ENCODE results near the gene MTCL3.

Gene MTCL3

DNA sequence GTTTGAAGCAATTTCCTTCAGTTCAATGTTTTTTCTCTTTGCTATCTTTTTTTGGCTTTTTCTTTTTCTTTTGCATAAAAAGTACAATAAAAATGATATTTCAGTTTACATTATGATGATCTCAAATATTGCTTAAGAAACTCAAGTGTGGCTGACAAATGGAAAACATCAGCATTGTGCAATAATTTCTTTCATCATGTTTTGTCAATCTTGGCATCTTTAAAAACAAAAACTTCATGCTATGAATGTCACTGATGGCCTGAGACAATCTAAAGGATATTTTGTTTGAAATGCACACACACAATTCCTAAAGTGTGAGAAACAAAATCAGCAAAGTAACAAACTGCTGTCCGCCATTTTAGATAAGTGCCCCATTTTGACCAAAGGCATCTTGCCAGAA lies 13.9 kb upstream of the MTCL3 start:
- Histone ChIP-seq H2BK5ac (ENCODE audit: insufficient read length, low read length) (no peak overlapping the region), H3K56ac (ENCODE audit: insufficient read length, low read depth, low read length) (no peak overlapping the region), H4K8ac (replicated peaks; ENCODE audit: insufficient read length, low read depth, low read length) (no peak overlapping the region), H3K4me2 (ENCODE audit: insufficient read depth, insufficient read length, low read length) (no peak overlapping the region), H2AK5ac (ENCODE audit: insufficient read length, low read length) (no peak overlapping the region), H3K27me3 (ENCODE audit: insufficient read depth, low read length) (no peaks in the 10 kb centered on the region), H3K79me2 (ENCODE audit: insufficient read depth, low read length) (no peaks in the 10 kb centered on the region), H3K4me1 (ENCODE audit: insufficient read depth, low read length) (no peaks in the 10 kb centered on the region), H3K27ac (ENCODE audit: insufficient read length, low read depth, low read length) (no peak overlapping the region), H4K5ac (ENCODE audit: insufficient read length, low read depth, low read length) (no peak overlapping the region), H4K91ac (ENCODE audit: insufficient read length, low read depth, low read length) (no peak overlapping the region), H3K79me1 (ENCODE audit: insufficient read depth, low read depth, low read length, poor library complexity, severe bottlenecking) (no peaks in the 10 kb centered on the region), H4K20me1 (ENCODE audit: control insufficient read depth, insufficient read depth, insufficient read length) (no peaks in the 10 kb centered on the region), H3K14ac (ENCODE audit: insufficient read depth, low read length) (no peak overlapping the region), H2BK20ac (ENCODE audit: low read depth, low read length, poor library complexity, severe bottlenecking) (no peak overlapping the region), H3K23ac (ENCODE audit: insufficient read length, low read depth, low read length) (no peak overlapping the region), H2BK12ac (ENCODE audit: insufficient read length, low read depth, low read length) (no peak overlapping the region), H2BK120ac (ENCODE audit: low read depth, low read length, poor library complexity, severe bottlenecking) (no peak overlapping the region), H3T11ph (ENCODE audit: low read length) (no peak overlapping the region), H3K18ac (ENCODE audit: insufficient read length, low read depth, low read length) (no peak overlapping the region), H3K4ac (ENCODE audit: low read depth, low read length) (no peak overlapping the region), H3K9ac (ENCODE audit: extremely low read depth, insufficient read length, low read length) (no peak overlapping the region), H2AFZ (ENCODE audit: low read length) (no peak overlapping the region), H2BK15ac (ENCODE audit: low read depth, low read length) (no peak overlapping the region), H3K9me3 (ENCODE audit: control insufficient read depth, low read depth, low read length) (no peaks in the 10 kb centered on the region), H3K23me2 (ENCODE audit: insufficient read length, low read depth, low read length, poor library complexity, severe bottlenecking) (no peaks in the 10 kb centered on the region)
- Mint-ChIP-seq H3K27ac (no peak overlapping the region), H3K9me3 (no peaks in the 10 kb centered on the region), H3K4me3 (no peak overlapping the region), H3K4me1 (no peaks in the 10 kb centered on the region), H3K36me3 (ENCODE audit: insufficient read depth in 1 of 3, low read depth in 3 of 3) (no peaks in the 10 kb centered on the region), H3K27me3 (ENCODE audit: low read depth) (no peaks in the 10 kb centered on the region)
- WGBS (ENCODE audit: extremely low coverage, insufficient read length, low lambda C conversion rate): no CpG with 5 or more reads among the region's 1 CpG
- no peak for DNase-seq
- no peak for TF ChIP-seq CTCF (conservative IDR thresholded peaks at IDR 0.05)

All from H9 (cell line).